Activated CD4-positive, alpha-beta T cell treated with anti-CD3 and anti-CD28 coated beads for 36 hours (primary cell): ENCODE results near the gene CD200. TPM values are rescaled to one million over a fixed set of nuclear protein-coding genes. Genes with fewer than 3 reads are reported as not detected.
"Not testable (repeated sequence)": the region's sequence is repeated elsewhere in the genome, so short reads cannot be mapped to it uniquely, and the experiment has no call there.

Source experiments
- ATAC-seq: fragments of 200-7000 bp; cut with Tn5 transposase; one replicate; pipeline ENCODE4 v1.10.0; 2021; ENCODE audit warnings: mild to moderate bottlenecking, moderate library complexity
- CTCF ChIA-PET: fragments of 350-600 bp; sonication (Branson Sonifier 250); formaldehyde crosslinking; loops from one replicate; lab custom pipeline; 2021; ENCODE audit warnings: antibody characterized with exemption; lab: Charles Lee
- POLR2A ChIA-PET: fragments of 350-600 bp; sonication (Branson Sonifier 250); formaldehyde crosslinking; loops from one replicate; lab custom pipeline; 2021; ENCODE audit warnings: antibody characterized with exemption, inconsistent platforms; lab: Charles Lee
- DNase-seq: peaks from one replicate; pipeline ENCODE4 v3.0.0-alpha.2; 2020
- H3K27ac Mint-ChIP-seq: one replicate; pipeline ENCODE4 v1.8.0; 2021; ENCODE audit warnings: mixed read lengths
- H3K27me3 Mint-ChIP-seq: one replicate; pipeline ENCODE4 v1.8.0; 2021; ENCODE audit warnings: mixed read lengths
- H3K36me3 Mint-ChIP-seq: one replicate; pipeline ENCODE4 v1.8.0; 2021; ENCODE audit warnings: low read depth, mixed read lengths
- H3K4me1 Mint-ChIP-seq: one replicate; pipeline ENCODE4 v1.8.0; 2021; ENCODE audit warnings: mixed read lengths
- H3K4me3 Mint-ChIP-seq: one replicate; pipeline ENCODE4 v1.8.0; 2021; ENCODE audit warnings: mild to moderate bottlenecking, moderate library complexity, mixed read lengths
- H3K9me3 Mint-ChIP-seq: one replicate; pipeline ENCODE4 v1.8.0; 2021; ENCODE audit warnings: low read depth, mixed read lengths
- intact Hi-C, 2 experiments: fragments of 100-400 bp; cut with DNase I in 1 of 2; cut with micrococcal nuclease in 1 of 2; formaldehyde crosslinking; loops; one replicate each; pipeline versions ENCODE4 v1.14.2 to v1.15.1; 2022 to 2024; cut with DNase I, micrococcal nuclease
- total RNA-seq, 2 experiments: library from RNA; stranded (reverse); gene quantifications; one replicate each; pipeline ENCODE4 v1.2.3, GENCODE V29; 2021

CD200 gene
- total RNA-seq, 2 experiments from 2014 or later = 30.2 to 42.3 TPM

DNA sequence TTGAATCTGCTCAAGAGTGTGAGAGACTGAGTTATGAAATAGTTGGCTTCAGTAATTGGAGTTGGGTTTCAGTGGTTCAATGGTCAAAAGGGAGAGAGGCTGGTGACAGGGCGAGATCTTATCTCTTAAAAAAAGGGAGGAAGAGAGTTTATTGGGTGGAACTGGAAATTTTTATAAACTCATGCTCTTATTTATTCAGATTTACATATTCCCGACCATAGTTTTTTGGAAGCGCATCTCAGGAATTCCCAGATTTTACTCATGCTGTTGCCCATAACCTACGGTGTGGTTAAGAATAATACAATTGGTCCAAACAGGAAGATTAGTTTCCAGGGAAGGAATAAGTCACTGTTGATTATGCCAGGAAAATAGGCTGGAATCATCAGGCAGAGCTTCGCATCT lies 41.4 kb downstream of the CD200 start:
- no peak for DNase-seq
- Mint-ChIP-seq H3K4me3 (no peak overlapping the region), H3K27me3 (no peaks in the 10 kb centered on the region), H3K9me3 (peaks cover 3% of the 10 kb centered on the region), H3K27ac (no peak overlapping the region), H3K36me3 (no peaks in the 10 kb centered on the region), H3K4me1 (peaks cover 37% of the 10 kb centered on the region)
- POLR2A ChIA-PET = no interaction called here
- intact Hi-C loops = no loop called here
- CTCF ChIA-PET = no interaction called here
- no peak for ATAC-seq

- ChIA-PET CTCF (interaction anchor here (0.6 kb wide), 2 partner anchors 16 to 136 kb away, joined by 3 read pairs; no protein-coding TSS in a partner anchor), POLR2A (no interaction called here)
- Mint-ChIP-seq H3K27me3 (no peaks in the 10 kb centered on the region), H3K27ac (no peak overlapping the region), H3K36me3 (no peaks in the 10 kb centered on the region), H3K4me1 (peaks cover 39% of the 10 kb centered on the region), H3K9me3 (peaks cover 3% of the 10 kb centered on the region), H3K4me3 (no peak overlapping the region)
- ATAC-seq = no peak
- DNase-seq = no peak
- intact Hi-C loops = no loop called here
Observed at GRCh38 chr3:112375117-112375516, 42.2 kb downstream of the CD200 start.

- POLR2A ChIA-PET = interaction anchor here (0.6 kb wide), 1 partner anchor 247 kb away, joined by 3 read pairs; no protein-coding TSS in a partner anchor
- CTCF ChIA-PET = interaction anchor here (0.6 to 1.5 kb wide), 4 partner anchors 8 to 262 kb away, joined by 3 read pairs; no protein-coding TSS in a partner anchor
- ATAC-seq (no peak), DNase-seq (no peak)
- H3K9me3 Mint-ChIP-seq = peaks cover 3% of the 10 kb centered on the region
- intact Hi-C loops = no loop called here
- no peak overlapping the region for H3K4me3 Mint-ChIP-seq
- peaks cover 39% of the 10 kb centered on the region for H3K4me1 Mint-ChIP-seq
- no peaks in the 10 kb centered on the region for H3K36me3 Mint-ChIP-seq
- no peak overlapping the region for H3K27ac Mint-ChIP-seq
- no peaks in the 10 kb centered on the region for H3K27me3 Mint-ChIP-seq
Observed at GRCh38 chr3:112376241-112376911, 43.4 kb downstream of the CD200 start.

- ChIA-PET POLR2A (no interaction called here), CTCF (interaction anchor here (0.6 to 1.5 kb wide), 3 partner anchors 30 to 263 kb away, joined by 3 read pairs; no protein-coding TSS in a partner anchor)
- Mint-ChIP-seq H3K27ac (no peak overlapping the region), H3K36me3 (no peaks in the 10 kb centered on the region), H3K4me1 (peaks cover 42% of the 10 kb centered on the region), H3K9me3 (peaks cover 3% of the 10 kb centered on the region), H3K4me3 (no peak overlapping the region), H3K27me3 (no peaks in the 10 kb centered on the region)
- intact Hi-C loops = no loop called here
- ATAC-seq = no peak
- DNase-seq = no peak
Observed at GRCh38 chr3:112376992-112377391, 44.0 kb downstream of the CD200 start.

DNA sequence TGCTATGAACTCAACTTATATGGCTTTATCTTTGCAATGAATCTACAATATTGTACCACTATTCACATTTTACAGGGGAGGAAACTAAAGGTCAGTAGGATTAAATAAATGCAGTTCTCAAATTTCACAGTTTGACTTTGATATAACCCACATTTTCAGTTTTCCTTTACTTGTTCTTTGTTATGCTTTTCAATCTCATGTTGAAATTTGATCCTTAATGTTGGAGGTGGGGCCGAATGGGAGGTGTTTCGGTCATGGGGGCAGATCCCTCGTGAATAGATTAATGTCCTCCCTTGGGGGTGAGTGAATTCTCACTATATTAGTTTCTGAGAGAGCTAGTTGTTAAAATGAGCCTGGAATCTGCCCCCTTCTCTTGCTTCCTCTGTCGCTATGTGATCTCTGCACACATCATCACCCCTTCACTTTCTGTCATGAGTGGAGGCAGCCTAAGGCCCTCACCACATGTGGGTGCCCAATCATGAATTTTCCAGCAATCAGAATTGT lies 44.7 kb downstream of the CD200 start:
- ATAC-seq = no peak
- H3K36me3 Mint-ChIP-seq = no peaks in the 10 kb centered on the region
- intact Hi-C loops = no loop called here
- H3K9me3 Mint-ChIP-seq = peaks cover 3% of the 10 kb centered on the region
- no peaks in the 10 kb centered on the region for H3K27me3 Mint-ChIP-seq
- ChIA-PET POLR2A (no interaction called here), CTCF (no interaction called here)
- no peak for DNase-seq
- no peak overlapping the region for H3K4me3 Mint-ChIP-seq
- peaks cover 43% of the 10 kb centered on the region for H3K4me1 Mint-ChIP-seq
- no peak overlapping the region for H3K27ac Mint-ChIP-seq

DNA sequence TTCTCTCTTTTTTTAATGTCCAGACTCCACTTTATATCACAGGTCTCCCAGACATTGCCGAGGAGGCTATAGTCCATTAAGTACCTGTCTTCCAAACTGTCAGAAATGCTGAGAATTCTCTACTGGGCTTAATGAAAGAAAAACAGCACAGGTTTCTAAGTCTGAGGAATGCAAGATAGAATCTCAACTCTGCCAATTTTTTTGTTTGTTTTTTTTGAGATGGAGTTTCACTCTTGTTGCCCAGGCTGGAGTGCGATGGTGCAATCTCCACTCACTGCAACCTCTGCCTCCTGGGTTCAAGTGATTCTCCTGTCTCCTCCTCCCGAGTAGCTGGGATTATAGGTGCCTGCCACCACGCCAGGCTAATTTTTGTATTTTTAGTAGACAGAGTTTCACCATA lies 45.4 kb downstream of the CD200 start:
- POLR2A ChIA-PET, intact Hi-C loops, H3K36me3 Mint-ChIP-seq, H3K4me3 Mint-ChIP-seq, DNase-seq, CTCF ChIA-PET, H3K27me3 Mint-ChIP-seq, ATAC-seq, H3K27ac Mint-ChIP-seq, H3K9me3 Mint-ChIP-seq: not testable (repeated sequence)
- peaks cover 46% of the 10 kb centered on the region for H3K4me1 Mint-ChIP-seq

GRCh38 chr3:112379020-112379690 lies 46.2 kb downstream of the CD200 start:
- CTCF ChIA-PET = interaction anchor here (0.7 kb wide), 1 partner anchor 128 kb away, joined by 4 read pairs; no protein-coding TSS in a partner anchor

GRCh38 chr3:112381673-112382542 lies 49.0 kb downstream of the CD200 start:
- H3K36me3 Mint-ChIP-seq = peaks cover 2% of the 10 kb centered on the region
- no peak overlapping the region for H3K4me3 Mint-ChIP-seq
- ChIA-PET POLR2A (no interaction called here), CTCF (interaction anchor here (0.7 kb wide), 1 partner anchor 60 kb away, joined by 4 read pairs; no protein-coding TSS in a partner anchor)
- intact Hi-C loops = no loop called here
- H3K27me3 Mint-ChIP-seq = no peaks in the 10 kb centered on the region
- ATAC-seq (no peak), DNase-seq (no peak)
- H3K9me3 Mint-ChIP-seq = peaks cover 5% of the 10 kb centered on the region
- peaks cover 52% of the 10 kb centered on the region for H3K4me1 Mint-ChIP-seq
- H3K27ac Mint-ChIP-seq = peak overlapping the region; percentile 12

More at GRCh38 chr3:112379020-112379690, 46.2 kb downstream of the CD200 start:
- Mint-ChIP-seq H3K27me3 (no peaks in the 10 kb centered on the region), H3K27ac (no peak overlapping the region), H3K4me3 (no peak overlapping the region), H3K4me1 (peaks cover 44% of the 10 kb centered on the region), H3K9me3 (peaks cover under 1% of the 10 kb centered on the region), H3K36me3 (no peaks in the 10 kb centered on the region)
- intact Hi-C loops = no loop called here
- ATAC-seq = peak; percentile 56
- POLR2A ChIA-PET = no interaction called here
- peak; percentile 29 for DNase-seq

DNA sequence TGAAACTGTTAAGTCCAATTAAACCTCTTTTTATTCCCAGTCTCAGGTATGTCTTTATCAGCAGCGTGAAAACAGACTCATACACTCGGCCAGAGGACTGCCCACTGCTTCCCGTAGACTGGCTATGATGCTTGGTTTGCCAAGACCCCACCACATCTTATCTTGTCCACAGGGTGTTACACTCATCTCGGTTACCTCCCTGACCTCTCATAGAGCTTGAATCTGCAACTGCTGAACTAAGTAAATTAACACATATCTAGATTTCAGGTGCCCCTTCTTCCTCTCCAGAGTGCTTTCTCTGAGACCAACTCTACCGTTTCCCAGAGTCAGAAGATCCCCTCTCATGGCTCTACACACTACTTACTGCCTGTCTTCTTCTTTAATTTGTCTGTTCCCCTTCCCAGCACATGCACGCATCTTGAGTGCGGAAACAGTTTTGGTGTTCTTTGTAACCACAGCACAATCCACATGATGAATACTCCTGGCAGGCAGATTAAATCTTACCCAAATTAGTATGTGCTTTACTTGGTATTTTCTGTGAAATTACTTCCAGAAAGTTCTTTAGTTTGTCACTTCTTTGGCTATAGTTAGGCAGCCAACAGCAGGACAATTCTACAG lies 49.7 kb downstream of the CD200 start:
- no peaks in the 10 kb centered on the region for H3K27me3 Mint-ChIP-seq
- H3K27ac Mint-ChIP-seq = peak overlapping the region; percentile 12
- intact Hi-C loops = no loop called here
- DNase-seq (peak; percentile 23), ATAC-seq (peak; percentile 40)
- H3K4me1 Mint-ChIP-seq = peaks cover 44% of the 10 kb centered on the region
- CTCF ChIA-PET = no interaction called here
- POLR2A ChIA-PET = interaction anchor here (0.6 kb wide), 1 partner anchor 18 kb away, joined by 3 read pairs; no protein-coding TSS in a partner anchor
- peaks cover 5% of the 10 kb centered on the region for H3K9me3 Mint-ChIP-seq
- H3K4me3 Mint-ChIP-seq = no peak overlapping the region
- peaks cover 2% of the 10 kb centered on the region for H3K36me3 Mint-ChIP-seq

- ATAC-seq (peak; percentile 72), DNase-seq (no peak)
- intact Hi-C loops = loop anchor here in 1 of 2 experiments (1.0 kb wide), 1 partner anchor 9 kb away; no protein-coding TSS in a partner anchor
- ChIA-PET CTCF (interaction anchor here (0.7 to 0.9 kb wide), 2 partner anchors 9 to 52 kb away, joined by 3 to 5 read pairs; partner anchors contain the start of gene CD200), POLR2A (interaction anchor here (0.8 kb wide), 1 partner anchor 46 kb away, joined by 3 read pairs; no protein-coding TSS in a partner anchor)
- H3K36me3 Mint-ChIP-seq = peaks cover 2% of the 10 kb centered on the region
- no peaks in the 10 kb centered on the region for H3K27me3 Mint-ChIP-seq
- H3K9me3 Mint-ChIP-seq = peaks cover 5% of the 10 kb centered on the region
- H3K4me1 Mint-ChIP-seq = peaks cover 48% of the 10 kb centered on the region
- H3K4me3 Mint-ChIP-seq = no peak overlapping the region
- peak overlapping the region; percentile 33 for H3K27ac Mint-ChIP-seq
Observed at GRCh38 chr3:112384769-112385168, 51.8 kb downstream of the CD200 start.
